ENCODE results near the gene RASAL2. TPM values are rescaled to one million over a fixed set of nuclear protein-coding genes. Genes with fewer than 3 reads are reported as not detected.
A peak's percentile ranks its signal among the peaks of the same experiment; 100 is the strongest.

Gene RASAL2
- total RNA-seq, 4 donors from 2014 or later, result 31.8 to 48.3 (median 37.8) TPM

DNA sequence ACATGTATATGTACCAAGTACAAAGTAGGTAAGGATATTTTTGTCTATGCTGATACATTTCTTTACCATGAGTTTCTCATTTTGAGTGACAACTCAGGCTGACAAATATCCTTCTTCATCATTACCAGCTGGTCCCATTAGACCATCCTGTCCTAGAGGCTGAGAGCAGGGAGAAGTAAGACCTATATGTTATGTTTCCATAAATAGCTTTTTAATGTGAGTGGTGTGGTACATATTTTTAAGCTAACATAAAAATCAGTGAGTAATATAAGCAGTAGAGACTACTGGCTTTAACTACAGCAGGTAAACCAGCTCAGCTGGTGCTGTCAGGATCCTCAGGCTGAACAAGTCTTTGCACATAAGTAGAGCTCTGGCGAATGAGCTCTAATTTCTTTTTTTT, 340.5 kb downstream of the RASAL2 start:
- H3K27ac ChIP-seq, result peak overlapping the region; percentile 25

DNA sequence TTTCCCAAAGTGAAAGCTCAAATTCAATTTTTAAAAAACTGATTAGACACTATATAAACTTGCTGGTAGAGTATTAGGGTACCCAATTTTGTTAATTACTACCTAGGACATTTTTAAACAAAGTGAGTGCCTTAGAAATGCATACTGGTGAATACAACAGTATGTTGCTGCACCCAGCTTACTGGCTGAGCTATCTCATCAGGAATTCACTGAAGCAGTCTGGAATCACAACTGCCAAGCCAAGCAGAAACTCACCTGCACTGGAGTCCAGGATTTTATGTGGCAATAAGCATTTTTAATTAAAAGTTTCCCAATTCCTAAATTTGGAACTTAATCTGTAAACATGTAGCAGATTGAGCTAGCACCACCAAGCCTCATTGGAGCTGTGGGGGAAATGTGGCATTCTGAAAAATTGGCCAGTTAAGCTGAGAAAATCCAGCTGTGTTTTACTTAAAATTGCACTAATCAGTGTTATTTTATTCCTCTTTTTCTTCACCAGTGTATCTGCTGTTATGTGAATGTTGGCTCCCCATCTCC, 341.1 kb downstream of the RASAL2 start:
- no peaks in the 10 kb centered on the region for H3K9me3 ChIP-seq
- peaks cover 17% of the 10 kb centered on the region for H3K4me1 ChIP-seq
- TF ChIP-seq POLR2AphosphoS5 (IDR thresholded peaks at IDR 0.05) (no peak), POLR2A (IDR thresholded peaks at IDR 0.05) (no peak), EP300 (IDR thresholded peaks at IDR 0.05) (no peak)
- TF ChIP-seq, protein P1, sequence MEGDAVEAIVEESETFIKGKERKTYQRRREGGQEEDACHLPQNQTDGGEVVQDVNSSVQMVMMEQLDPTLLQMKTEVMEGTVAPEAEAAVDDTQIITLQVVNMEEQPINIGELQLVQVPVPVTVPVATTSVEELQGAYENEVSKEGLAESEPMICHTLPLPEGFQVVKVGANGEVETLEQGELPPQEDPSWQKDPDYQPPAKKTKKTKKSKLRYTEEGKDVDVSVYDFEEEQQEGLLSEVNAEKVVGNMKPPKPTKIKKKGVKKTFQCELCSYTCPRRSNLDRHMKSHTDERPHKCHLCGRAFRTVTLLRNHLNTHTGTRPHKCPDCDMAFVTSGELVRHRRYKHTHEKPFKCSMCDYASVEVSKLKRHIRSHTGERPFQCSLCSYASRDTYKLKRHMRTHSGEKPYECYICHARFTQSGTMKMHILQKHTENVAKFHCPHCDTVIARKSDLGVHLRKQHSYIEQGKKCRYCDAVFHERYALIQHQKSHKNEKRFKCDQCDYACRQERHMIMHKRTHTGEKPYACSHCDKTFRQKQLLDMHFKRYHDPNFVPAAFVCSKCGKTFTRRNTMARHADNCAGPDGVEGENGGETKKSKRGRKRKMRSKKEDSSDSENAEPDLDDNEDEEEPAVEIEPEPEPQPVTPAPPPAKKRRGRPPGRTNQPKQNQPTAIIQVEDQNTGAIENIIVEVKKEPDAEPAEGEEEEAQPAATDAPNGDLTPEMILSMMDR (IDR thresholded peaks at IDR 0.05), result no peak
- no peaks in the 10 kb centered on the region for H3K27me3 ChIP-seq
- H3K36me3 ChIP-seq, result peaks cover under 1% of the 10 kb centered on the region
- H3K4me3 ChIP-seq, result no peak overlapping the region
- peak overlapping the region; percentile 31 for H3K27ac ChIP-seq
- DNase-seq (ENCODE audit: low spot score in 2 of 2), result no peak

More for the DNA sequence above, 340.5 kb downstream of the RASAL2 start:
- peaks cover 17% of the 10 kb centered on the region for H3K4me1 ChIP-seq
- no peaks in the 10 kb centered on the region for H3K27me3 ChIP-seq
- no peak for DNase-seq (ENCODE audit: low spot score in 2 of 2)
- 51% methylated on average over 1 of the region's 1 CpG for WGBS
- H3K9me3 ChIP-seq, result no peaks in the 10 kb centered on the region
- H3K36me3 ChIP-seq, result no peaks in the 10 kb centered on the region
- TF ChIP-seq POLR2A (IDR thresholded peaks at IDR 0.05) (no peak), EP300 (IDR thresholded peaks at IDR 0.05) (no peak), POLR2AphosphoS5 (IDR thresholded peaks at IDR 0.05) (no peak)
- TF ChIP-seq, protein P1 (IDR thresholded peaks at IDR 0.05), result no peak
- no peak overlapping the region for H3K4me3 ChIP-seq

DNA sequence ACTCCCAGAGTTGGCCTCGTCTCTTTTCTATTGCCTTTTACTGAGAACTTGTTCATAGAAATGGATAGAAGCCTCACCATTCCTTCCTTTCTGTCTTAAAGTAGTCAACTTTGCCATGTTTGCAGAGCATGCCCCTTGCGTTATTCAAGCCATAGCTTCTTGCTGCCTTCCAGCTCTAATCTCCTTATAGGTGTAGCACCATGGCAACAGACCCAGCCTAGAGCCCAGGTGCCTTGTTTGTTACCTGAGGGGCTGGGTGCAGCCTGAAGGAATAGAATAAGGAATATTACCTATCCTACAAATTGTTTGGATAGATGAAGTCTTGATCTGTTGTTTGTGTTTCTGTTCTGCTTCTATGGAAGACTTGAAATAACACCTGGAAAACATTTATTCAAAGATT, 343.0 kb downstream of the RASAL2 start:
- DNase-seq (ENCODE audit: low spot score in 2 of 2), result no peak
- no peak overlapping the region for H3K27ac ChIP-seq
- no peak overlapping the region for H3K4me3 ChIP-seq
- TF ChIP-seq POLR2AphosphoS5 (IDR thresholded peaks at IDR 0.05) (no peak), POLR2A (IDR thresholded peaks at IDR 0.05) (no peak)
- TF ChIP-seq, protein P1 (IDR thresholded peaks at IDR 0.05), result no peak
- 88% methylated on average over 2 of the region's 2 CpGs for WGBS
- H3K4me1 ChIP-seq, result peaks cover 17% of the 10 kb centered on the region
- peaks cover 15% of the 10 kb centered on the region for H3K36me3 ChIP-seq
- H3K9me3 ChIP-seq, result no peaks in the 10 kb centered on the region
- H3K27me3 ChIP-seq, result no peaks in the 10 kb centered on the region

- Histone ChIP-seq H3K4me3 (no peak overlapping the region), H3K27ac (no peak overlapping the region), H3K9me3 (no peaks in the 10 kb centered on the region), H3K36me3 (peaks cover 29% of the 10 kb centered on the region), H3K4me1 (peaks cover 17% of the 10 kb centered on the region), H3K27me3 (no peaks in the 10 kb centered on the region)
- WGBS, result 27% methylated on average over 2 of the region's 2 CpGs
- DNase-seq (ENCODE audit: low spot score in 2 of 2), result no peak
- no peak for TF ChIP-seq POLR2A (IDR thresholded peaks at IDR 0.05)
- no peak for TF ChIP-seq EP300 (IDR thresholded peaks at IDR 0.05)
- TF ChIP-seq, protein P1 (IDR thresholded peaks at IDR 0.05), result no peak
- TF ChIP-seq POLR2AphosphoS5 (IDR thresholded peaks at IDR 0.05), result no peak
Observed at GRCh38 chr1:178438432-178438831, 344.5 kb downstream of the RASAL2 start.

- no peaks in the 10 kb centered on the region for H3K4me1 ChIP-seq
- H3K27ac ChIP-seq, result no peak overlapping the region
- H3K36me3 ChIP-seq, result peaks cover 44% of the 10 kb centered on the region
- WGBS, result 96% methylated on average over 3 of the region's 3 CpGs
- no peak overlapping the region for H3K4me3 ChIP-seq
- H3K9me3 ChIP-seq, result no peaks in the 10 kb centered on the region
- DNase-seq (ENCODE audit: low spot score in 2 of 2), result no peak
- TF ChIP-seq, protein P1 (IDR thresholded peaks at IDR 0.05), result no peak
- no peaks in the 10 kb centered on the region for H3K27me3 ChIP-seq
Observed at GRCh38 chr1:178442925-178443324, 349.0 kb downstream of the RASAL2 start.

Data from suprapubic skin (tissue), 4 donors.